ENCODE results near the gene EFHC1.

EFHC1 gene

DNA sequence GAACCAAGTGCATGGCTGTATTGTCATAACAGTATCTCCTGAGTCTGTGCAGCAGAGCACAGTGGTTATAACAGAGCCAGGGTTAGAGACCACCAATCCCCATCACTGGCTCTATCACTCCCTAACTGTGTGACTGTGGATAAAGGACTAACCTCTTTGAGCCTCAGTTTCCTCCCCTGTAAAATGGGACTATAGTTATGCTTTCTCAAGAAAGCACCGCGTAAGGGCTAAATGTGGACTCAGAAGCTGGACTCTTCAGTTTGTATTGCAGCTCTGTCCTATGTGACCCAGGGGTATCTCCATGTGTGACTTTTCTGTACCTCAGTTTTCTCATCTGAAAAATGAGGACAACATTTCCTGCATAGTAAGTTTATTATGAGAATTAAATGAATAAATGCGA lies 96.8 kb downstream of the EFHC1 start:
- Histone ChIP-seq H3K9me2 (replicated peaks; ENCODE audit: insufficient read depth, low read length) (no peaks in the 10 kb centered on the region), H3K79me2 (ENCODE audit: insufficient read depth, low read length) (no peaks in the 10 kb centered on the region), H3K27ac (ENCODE audit: low read depth, low read length) (no peak overlapping the region), H3F3A (ENCODE audit: insufficient read depth) (no peaks in the 10 kb centered on the region), H3K9ac (ENCODE audit: low read length) (no peak overlapping the region), H2AFZ (ENCODE audit: low read depth, low read length, severe bottlenecking) (no peak overlapping the region), H3K4me3 (ENCODE audit: insufficient read depth, low read length, poor library complexity, severe bottlenecking) (no peak overlapping the region), H3K27me3 (ENCODE audit: low read length) (no peaks in the 10 kb centered on the region), H3K36me3 (ENCODE audit: low read length) (no peaks in the 10 kb centered on the region), H3K4me2 (ENCODE audit: low read depth, low read length, poor library complexity, severe bottlenecking) (no peak overlapping the region), H4K20me1 (ENCODE audit: low read depth, low read length) (no peaks in the 10 kb centered on the region), H3K9me3 (ENCODE audit: insufficient read depth, low read length) (no peaks in the 10 kb centered on the region)
- TF ChIP-seq EZH2phosphoT487 (conservative IDR thresholded peaks at IDR 0.05; ENCODE audit: low read length), result no peak
- TF ChIP-seq, protein P1, sequence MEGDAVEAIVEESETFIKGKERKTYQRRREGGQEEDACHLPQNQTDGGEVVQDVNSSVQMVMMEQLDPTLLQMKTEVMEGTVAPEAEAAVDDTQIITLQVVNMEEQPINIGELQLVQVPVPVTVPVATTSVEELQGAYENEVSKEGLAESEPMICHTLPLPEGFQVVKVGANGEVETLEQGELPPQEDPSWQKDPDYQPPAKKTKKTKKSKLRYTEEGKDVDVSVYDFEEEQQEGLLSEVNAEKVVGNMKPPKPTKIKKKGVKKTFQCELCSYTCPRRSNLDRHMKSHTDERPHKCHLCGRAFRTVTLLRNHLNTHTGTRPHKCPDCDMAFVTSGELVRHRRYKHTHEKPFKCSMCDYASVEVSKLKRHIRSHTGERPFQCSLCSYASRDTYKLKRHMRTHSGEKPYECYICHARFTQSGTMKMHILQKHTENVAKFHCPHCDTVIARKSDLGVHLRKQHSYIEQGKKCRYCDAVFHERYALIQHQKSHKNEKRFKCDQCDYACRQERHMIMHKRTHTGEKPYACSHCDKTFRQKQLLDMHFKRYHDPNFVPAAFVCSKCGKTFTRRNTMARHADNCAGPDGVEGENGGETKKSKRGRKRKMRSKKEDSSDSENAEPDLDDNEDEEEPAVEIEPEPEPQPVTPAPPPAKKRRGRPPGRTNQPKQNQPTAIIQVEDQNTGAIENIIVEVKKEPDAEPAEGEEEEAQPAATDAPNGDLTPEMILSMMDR (IDR thresholded peaks at IDR 0.05; ENCODE audit: insufficient read depth, low read length, poor library complexity, severe bottlenecking), result no peak

DNA sequence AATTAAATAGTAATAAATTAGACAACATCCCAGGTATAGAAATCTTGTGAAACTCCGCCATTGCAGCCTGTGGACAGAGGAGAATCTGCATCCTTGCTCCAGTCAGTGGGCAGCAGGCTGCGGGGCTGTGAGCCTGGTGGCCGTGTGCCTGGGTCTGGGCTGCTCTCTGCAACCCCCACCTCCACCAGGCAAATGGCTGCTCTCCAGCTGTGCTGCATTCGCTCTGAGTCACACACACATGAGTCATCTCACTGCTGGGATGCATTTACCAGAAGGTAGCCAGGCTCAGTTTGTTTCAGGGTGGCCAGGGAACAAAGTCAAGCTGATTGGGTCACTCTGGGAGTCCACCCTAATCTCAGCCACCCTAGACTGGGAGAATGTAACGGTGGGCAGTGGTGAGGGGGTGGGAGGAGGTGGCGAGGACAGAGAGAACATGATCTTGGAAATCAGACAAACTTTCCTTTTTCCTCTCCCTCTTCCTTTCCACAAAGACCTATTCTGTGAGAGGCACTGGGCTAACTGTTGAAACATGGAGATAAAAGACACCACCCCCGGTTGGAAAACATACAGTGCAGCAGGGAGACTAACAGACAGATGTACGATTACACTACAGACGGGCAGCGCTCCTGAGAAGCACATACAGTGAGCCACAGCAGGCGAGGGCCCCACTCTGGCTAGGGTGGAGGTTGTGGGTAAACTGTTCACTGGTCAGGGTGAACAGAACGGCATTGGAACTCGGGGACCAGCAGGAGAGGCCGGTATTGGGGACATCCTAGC lies 97.5 kb downstream of the EFHC1 start:
- H3K4me2 ChIP-seq (ENCODE audit: low read depth, low read length, poor library complexity, severe bottlenecking), result no peak overlapping the region
- no peaks in the 10 kb centered on the region for H3F3A ChIP-seq (ENCODE audit: insufficient read depth)
- H3K9me3 ChIP-seq (ENCODE audit: insufficient read depth, low read length), result no peaks in the 10 kb centered on the region
- no peak for TF ChIP-seq EZH2phosphoT487 (conservative IDR thresholded peaks at IDR 0.05; ENCODE audit: low read length)
- TF ChIP-seq, protein P1 (IDR thresholded peaks at IDR 0.05; ENCODE audit: insufficient read depth, low read length, poor library complexity, severe bottlenecking), result no peak
- H2AFZ ChIP-seq (ENCODE audit: low read depth, low read length, severe bottlenecking), result no peak overlapping the region
- no peaks in the 10 kb centered on the region for H3K79me2 ChIP-seq (ENCODE audit: insufficient read depth, low read length)
- no peak overlapping the region for H3K27ac ChIP-seq (ENCODE audit: low read depth, low read length)
- H3K27me3 ChIP-seq (ENCODE audit: low read length), result no peaks in the 10 kb centered on the region
- no peaks in the 10 kb centered on the region for H4K20me1 ChIP-seq (ENCODE audit: low read depth, low read length)
- no peaks in the 10 kb centered on the region for H3K36me3 ChIP-seq (ENCODE audit: low read length)
- no peak overlapping the region for H3K4me3 ChIP-seq (ENCODE audit: insufficient read depth, low read length, poor library complexity, severe bottlenecking)
- no peaks in the 10 kb centered on the region for H3K9me2 ChIP-seq (replicated peaks; ENCODE audit: insufficient read depth, low read length)
- no peak overlapping the region for H3K9ac ChIP-seq (ENCODE audit: low read length)

- H2AFZ ChIP-seq (ENCODE audit: low read depth, low read length, severe bottlenecking), result no peak overlapping the region
- H3K79me2 ChIP-seq (ENCODE audit: insufficient read depth, low read length), result no peaks in the 10 kb centered on the region
- no peaks in the 10 kb centered on the region for H3K36me3 ChIP-seq (ENCODE audit: low read length)
- no peaks in the 10 kb centered on the region for H4K20me1 ChIP-seq (ENCODE audit: low read depth, low read length)
- no peak overlapping the region for H3K4me3 ChIP-seq (ENCODE audit: insufficient read depth, low read length, poor library complexity, severe bottlenecking)
- H3K9ac ChIP-seq (ENCODE audit: low read length), result no peak overlapping the region
- no peaks in the 10 kb centered on the region for H3F3A ChIP-seq (ENCODE audit: insufficient read depth)
- no peaks in the 10 kb centered on the region for H3K9me3 ChIP-seq (ENCODE audit: insufficient read depth, low read length)
- H3K27ac ChIP-seq (ENCODE audit: low read depth, low read length), result no peak overlapping the region
- H3K27me3 ChIP-seq (ENCODE audit: low read length), result no peaks in the 10 kb centered on the region
- no peak overlapping the region for H3K4me2 ChIP-seq (ENCODE audit: low read depth, low read length, poor library complexity, severe bottlenecking)
- TF ChIP-seq, protein P1 (IDR thresholded peaks at IDR 0.05; ENCODE audit: insufficient read depth, low read length, poor library complexity, severe bottlenecking), result no peak
- no peak for TF ChIP-seq EZH2phosphoT487 (conservative IDR thresholded peaks at IDR 0.05; ENCODE audit: low read length)
- no peaks in the 10 kb centered on the region for H3K9me2 ChIP-seq (replicated peaks; ENCODE audit: insufficient read depth, low read length)
These were observed 98.3 kb downstream of the EFHC1 start for GRCh38 chr6:52518279-52518945.
